IgD-negative memory B cell (primary cell): Measurements from ENCODE around the gene KRT36. TPM values are rescaled to one million over a fixed set of nuclear protein-coding genes. Genes with fewer than 3 reads are reported as not detected.
A peak's percentile ranks its signal among the peaks of the same experiment; 100 is the strongest.

Source experiments
- H3K27ac Mint-ChIP-seq, 3 donors: one replicate each; pipeline ENCODE4 v1.8.0; 2020 to 2022; ENCODE audit warnings: mild to moderate bottlenecking in 3 of 3, mixed read lengths in 3 of 3, moderate library complexity in 1 of 3
- H3K27me3 Mint-ChIP-seq: one replicate; pipeline ENCODE4 v1.8.0; 2021; ENCODE audit warnings: mixed read lengths
- H3K36me3 Mint-ChIP-seq: one replicate; pipeline ENCODE4 v1.8.0; 2020; ENCODE audit warnings: mild to moderate bottlenecking, mixed read lengths
- H3K4me1 Mint-ChIP-seq, 3 donors: one replicate each; pipeline ENCODE4 v1.8.0; 2020 to 2022; ENCODE audit warnings: mixed read lengths in 3 of 3, mild to moderate bottlenecking in 1 of 3
- H3K4me3 Mint-ChIP-seq, 4 donors: one replicate each; pipeline ENCODE4 v1.8.0; 2020 to 2022; ENCODE audit warnings: mild to moderate bottlenecking in 4 of 4, mixed read lengths in 4 of 4, moderate library complexity in 3 of 4
- H3K9me3 Mint-ChIP-seq, 3 donors: one replicate each; pipeline ENCODE4 v1.8.0; 2020 to 2021; ENCODE audit warnings: mixed read lengths in 3 of 3, mild to moderate bottlenecking in 1 of 3
- polyA plus RNA-seq: library from polyadenylated mRNA; unstranded; fragments of 300-500 nt; fragmentation: Illumina TruSeq; gene quantifications from one replicate; pipeline ENCODE4 v1.2.3, GENCODE V29; 2021

KRT36 gene
- polyA plus RNA-seq, 1 donor from 2014 or later, result not detected

DNA sequence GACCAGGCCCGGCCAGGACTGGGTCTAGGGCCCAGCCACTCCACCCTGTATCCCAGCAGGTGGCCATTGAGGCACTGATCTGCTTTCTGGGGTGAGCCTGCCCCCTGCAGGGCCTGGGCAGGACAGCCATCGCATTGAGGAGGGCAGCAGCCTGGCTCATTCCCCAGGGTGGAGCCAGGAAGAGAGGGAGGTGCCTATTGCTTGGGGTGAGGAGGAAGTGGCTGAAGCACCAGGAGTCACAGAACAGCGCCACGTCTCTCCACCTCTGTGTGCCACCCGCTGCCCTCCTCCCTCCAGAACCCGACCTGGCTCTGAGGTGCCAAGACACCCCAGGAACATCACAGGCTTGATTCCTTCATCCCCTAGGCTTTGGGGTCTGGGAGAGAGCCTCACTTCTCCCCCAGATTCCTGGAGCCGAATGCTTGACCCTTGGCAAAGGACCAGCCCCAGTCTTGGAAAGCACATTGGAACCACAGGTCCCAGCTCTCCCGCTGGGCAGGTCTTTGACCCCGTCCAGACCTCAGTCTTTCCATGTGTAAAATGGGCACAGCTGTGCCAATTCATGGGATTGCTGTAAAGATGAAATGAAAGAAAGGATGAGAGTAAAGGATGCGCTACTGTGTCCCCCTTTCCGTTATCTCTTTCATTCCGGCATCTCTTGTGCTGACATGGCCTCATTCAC is 7.2 kb upstream of the KRT36 start:
- no peak overlapping the region for H3K4me3 Mint-ChIP-seq
- H3K27me3 Mint-ChIP-seq, result peaks cover 2% of the 10 kb centered on the region
- peaks cover 0 to 11% (median 4%) of the 10 kb centered on the region in 3 donors for H3K4me1 Mint-ChIP-seq
- no peak overlapping the region for H3K27ac Mint-ChIP-seq
- peaks cover 2% of the 10 kb centered on the region for H3K36me3 Mint-ChIP-seq
- no peaks in the 10 kb centered on the region for H3K9me3 Mint-ChIP-seq

DNA sequence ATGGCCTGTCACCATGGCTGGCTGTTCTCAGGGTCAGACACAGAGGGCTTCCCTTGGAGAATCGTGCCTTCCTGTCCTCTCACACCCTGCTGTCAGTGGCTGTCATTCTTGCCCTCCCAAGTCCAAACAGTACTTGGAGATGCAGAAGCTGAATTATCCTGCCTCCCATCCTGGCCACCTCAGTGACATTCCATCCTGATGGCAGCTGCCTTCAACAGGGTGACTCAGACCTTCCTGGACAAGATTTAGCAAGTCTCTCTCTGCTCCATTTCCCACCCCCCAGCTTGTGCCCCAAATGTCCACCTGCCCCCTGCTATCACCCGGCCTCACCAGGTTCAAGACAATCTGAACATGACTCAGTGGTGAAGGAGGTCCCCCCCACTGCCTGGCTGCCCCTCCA is 4.8 kb upstream of the KRT36 start:
- Mint-ChIP-seq H3K27me3 (no peaks in the 10 kb centered on the region), H3K4me1 (peaks cover 0 to 19% (median 4%) of the 10 kb centered on the region in 3 donors), H3K4me3 (no peak overlapping the region), H3K9me3 (no peaks in the 10 kb centered on the region), H3K36me3 (peaks cover 2% of the 10 kb centered on the region), H3K27ac (peak overlapping the region in 1 of 3 donors; percentile 16)

- no peak overlapping the region for H3K4me3 Mint-ChIP-seq
- H3K27me3 Mint-ChIP-seq, result no peaks in the 10 kb centered on the region
- no peaks in the 10 kb centered on the region for H3K9me3 Mint-ChIP-seq
- no peak overlapping the region for H3K27ac Mint-ChIP-seq
- peaks cover 0 to 14% (median 0%) of the 10 kb centered on the region in 3 donors for H3K4me1 Mint-ChIP-seq
- H3K36me3 Mint-ChIP-seq, result peaks cover 2% of the 10 kb centered on the region
These were observed 3.1 kb upstream of the KRT36 start for GRCh38 chr17:41492771-41493170.

DNA sequence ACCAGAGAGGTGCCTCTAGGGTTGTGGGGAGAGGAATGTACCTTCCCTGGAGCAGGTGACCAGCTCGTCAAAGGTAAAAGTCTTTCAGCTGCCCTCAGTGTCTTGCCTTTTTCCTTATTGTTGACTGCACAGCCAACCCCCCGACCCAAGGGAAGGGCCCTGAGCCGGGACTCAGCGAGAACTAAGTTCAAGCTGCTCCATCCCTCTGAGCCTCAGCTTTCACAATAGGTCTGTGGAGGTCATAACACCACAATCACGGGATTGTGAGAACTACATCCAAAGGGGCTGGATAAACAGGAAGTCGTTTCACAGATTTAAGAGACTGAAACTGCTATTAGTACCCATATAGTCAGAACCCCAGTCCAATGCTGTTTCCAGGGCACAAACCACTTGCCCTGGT is 2.6 kb upstream of the KRT36 start:
- H3K9me3 Mint-ChIP-seq, result no peaks in the 10 kb centered on the region
- H3K27ac Mint-ChIP-seq, result peak overlapping the region in 1 of 3 donors; percentile 78
- H3K27me3 Mint-ChIP-seq, result no peaks in the 10 kb centered on the region
- peaks cover 0 to 14% (median 0%) of the 10 kb centered on the region in 3 donors for H3K4me1 Mint-ChIP-seq
- H3K36me3 Mint-ChIP-seq, result peaks cover 2% of the 10 kb centered on the region
- no peak overlapping the region for H3K4me3 Mint-ChIP-seq

DNA sequence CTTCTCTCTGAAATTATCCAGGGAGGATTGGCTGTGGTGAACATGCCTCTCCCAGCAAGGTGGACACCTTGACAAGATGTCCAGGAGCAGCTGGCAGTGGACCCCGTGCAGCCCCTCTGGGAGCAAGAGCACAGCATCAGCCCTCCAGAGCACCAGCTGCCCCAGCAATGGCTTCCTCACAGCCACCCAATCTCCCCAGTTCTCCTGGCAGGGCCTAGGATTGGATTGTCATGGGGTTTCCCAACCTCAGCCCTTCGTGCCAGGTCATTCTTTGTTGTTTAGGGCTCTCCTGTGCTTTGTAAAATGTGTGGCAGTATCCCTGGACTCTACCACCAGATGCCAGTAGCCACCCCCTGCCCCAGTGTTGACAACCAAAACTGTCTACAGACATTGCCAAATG is 1.8 kb upstream of the KRT36 start:
- H3K4me3 Mint-ChIP-seq, result no peak overlapping the region
- H3K9me3 Mint-ChIP-seq, result no peaks in the 10 kb centered on the region
- H3K27ac Mint-ChIP-seq, result no peak overlapping the region
- no peaks in the 10 kb centered on the region for H3K27me3 Mint-ChIP-seq
- H3K4me1 Mint-ChIP-seq, result peaks cover 0 to 8% (median 0%) of the 10 kb centered on the region in 3 donors
- H3K36me3 Mint-ChIP-seq, result peaks cover 2% of the 10 kb centered on the region

- Mint-ChIP-seq H3K27ac (no peak overlapping the region), H3K36me3 (peaks cover 2% of the 10 kb centered on the region), H3K4me1 (peaks cover 0 to 8% (median 0%) of the 10 kb centered on the region in 3 donors), H3K27me3 (no peaks in the 10 kb centered on the region), H3K4me3 (peak overlapping the region in 1 of 4 donors; percentile 83), H3K9me3 (no peaks in the 10 kb centered on the region)
These were observed 585 bp upstream of the KRT36 start for GRCh38 chr17:41490000-41490990.

GRCh38 chr17:41486809-41487530 is 2.7 kb downstream of the KRT36 start:
- H3K36me3 Mint-ChIP-seq, result no peaks in the 10 kb centered on the region
- H3K27ac Mint-ChIP-seq, result no peak overlapping the region
- peaks cover 4% of the 10 kb centered on the region for H3K27me3 Mint-ChIP-seq
- H3K4me1 Mint-ChIP-seq, result peaks cover 0 to 8% (median 0%) of the 10 kb centered on the region in 3 donors
- H3K9me3 Mint-ChIP-seq, result no peaks in the 10 kb centered on the region
- H3K4me3 Mint-ChIP-seq, result no peak overlapping the region

GRCh38 chr17:41486316-41486715 is 3.4 kb downstream of the KRT36 start:
- Mint-ChIP-seq H3K27ac (no peak overlapping the region), H3K36me3 (no peaks in the 10 kb centered on the region), H3K9me3 (no peaks in the 10 kb centered on the region)

DNA sequence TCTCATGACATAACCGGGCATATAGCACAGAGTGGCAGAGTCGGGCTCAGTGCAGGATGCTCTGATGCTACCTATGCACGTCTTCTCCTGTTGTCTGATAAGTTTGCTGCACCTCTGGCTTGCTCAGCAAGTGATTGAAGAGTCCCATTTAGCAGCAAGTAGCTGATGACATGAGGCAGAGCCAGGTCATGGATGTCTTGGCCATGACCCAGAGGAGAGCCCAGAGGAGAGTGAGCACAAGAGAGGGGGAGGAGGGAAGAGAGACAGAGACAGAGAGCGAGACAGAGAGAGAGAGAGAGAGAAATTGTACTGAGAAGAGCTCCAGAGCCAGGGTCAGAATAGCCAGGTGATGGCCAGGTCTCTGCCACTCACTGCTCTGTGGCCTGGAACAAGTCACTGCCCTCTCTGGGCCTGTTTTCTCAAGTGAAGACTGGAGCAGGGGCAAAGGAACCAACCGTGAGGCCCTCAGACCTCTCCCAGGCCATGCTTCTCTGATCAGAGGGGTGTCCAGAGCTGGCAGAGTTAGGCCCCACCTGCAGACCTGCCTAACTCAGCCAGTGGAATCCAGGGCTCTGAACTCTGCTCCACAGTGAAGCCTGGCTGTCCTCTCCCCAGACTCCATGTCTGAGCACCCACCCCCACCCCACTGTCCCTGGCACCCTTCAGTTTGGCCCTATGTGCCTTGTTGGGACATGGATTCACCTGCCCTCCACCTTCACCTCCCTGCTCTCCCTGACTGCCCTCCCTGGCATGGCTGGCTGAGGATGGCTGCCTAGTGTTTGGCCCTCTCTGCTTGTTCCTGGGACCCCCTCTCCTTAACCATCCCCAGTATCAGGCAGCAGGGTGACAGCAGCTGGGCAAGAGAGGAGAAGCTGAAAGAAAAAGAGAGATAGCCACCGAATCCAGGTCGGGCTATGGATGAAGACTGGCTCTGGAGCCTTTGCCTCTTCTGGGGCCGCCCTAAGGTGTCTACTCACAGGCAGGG is 4.5 kb downstream of the KRT36 start:
- no peak overlapping the region for H3K4me3 Mint-ChIP-seq
- H3K27me3 Mint-ChIP-seq, result peaks cover 4% of the 10 kb centered on the region
- peaks cover 0 to 3% (median 0%) of the 10 kb centered on the region in 3 donors for H3K4me1 Mint-ChIP-seq
- H3K36me3 Mint-ChIP-seq, result no peaks in the 10 kb centered on the region
- no peaks in the 10 kb centered on the region for H3K9me3 Mint-ChIP-seq
- H3K27ac Mint-ChIP-seq, result peak overlapping the region in 1 of 3 donors; percentile 47

More at GRCh38 chr17:41486316-41486715, 3.4 kb downstream of the KRT36 start:
- Mint-ChIP-seq H3K4me1 (peaks cover 0 to 8% (median 0%) of the 10 kb centered on the region in 3 donors), H3K4me3 (no peak overlapping the region), H3K27me3 (peaks cover 4% of the 10 kb centered on the region)

DNA sequence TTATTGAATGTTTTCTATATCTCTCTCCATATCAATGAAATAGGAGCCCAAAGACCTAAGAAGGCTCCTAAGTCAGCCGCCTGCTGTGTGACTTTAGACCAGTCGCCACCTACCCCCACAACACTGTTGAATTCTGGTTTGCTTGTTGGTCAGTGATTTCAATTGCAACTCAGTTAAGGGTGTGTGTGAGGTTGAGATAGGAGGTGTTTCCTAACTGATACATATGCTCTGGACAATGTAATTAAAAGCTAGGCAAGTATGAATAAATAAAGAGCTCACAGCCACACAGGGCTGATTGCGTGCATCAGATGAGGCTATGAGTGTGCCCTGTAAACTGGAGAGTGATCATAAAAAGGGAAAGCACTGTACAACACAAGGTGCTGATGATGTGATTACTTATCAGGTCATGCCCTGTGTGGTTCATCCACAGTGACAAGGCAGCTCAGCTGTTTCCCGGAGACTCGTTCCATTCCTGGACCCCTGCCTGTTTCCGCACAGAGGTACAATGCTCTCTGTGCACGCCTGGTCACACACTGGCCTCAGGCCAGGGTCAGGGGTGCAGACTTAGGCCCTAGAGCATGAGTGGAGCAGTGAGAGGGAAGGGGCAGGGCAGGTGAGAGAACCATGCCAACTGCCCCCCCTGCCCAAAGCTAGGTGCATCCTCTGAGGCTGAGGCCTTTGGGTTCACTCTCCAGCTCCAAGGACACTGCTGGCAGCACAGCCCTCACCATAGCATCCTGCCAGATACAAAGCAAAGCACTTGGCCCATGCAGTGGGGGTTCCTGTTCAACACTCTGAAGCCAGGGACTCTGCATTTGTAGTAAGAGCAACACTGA is 5.5 kb downstream of the KRT36 start:
- peaks cover 0 to 3% (median 0%) of the 10 kb centered on the region in 3 donors for H3K4me1 Mint-ChIP-seq
- peak overlapping the region in 1 of 3 donors; percentile 47 for H3K27ac Mint-ChIP-seq
- H3K27me3 Mint-ChIP-seq, result peaks cover 4% of the 10 kb centered on the region
- H3K9me3 Mint-ChIP-seq, result no peaks in the 10 kb centered on the region
- H3K4me3 Mint-ChIP-seq, result no peak overlapping the region
- no peaks in the 10 kb centered on the region for H3K36me3 Mint-ChIP-seq

DNA sequence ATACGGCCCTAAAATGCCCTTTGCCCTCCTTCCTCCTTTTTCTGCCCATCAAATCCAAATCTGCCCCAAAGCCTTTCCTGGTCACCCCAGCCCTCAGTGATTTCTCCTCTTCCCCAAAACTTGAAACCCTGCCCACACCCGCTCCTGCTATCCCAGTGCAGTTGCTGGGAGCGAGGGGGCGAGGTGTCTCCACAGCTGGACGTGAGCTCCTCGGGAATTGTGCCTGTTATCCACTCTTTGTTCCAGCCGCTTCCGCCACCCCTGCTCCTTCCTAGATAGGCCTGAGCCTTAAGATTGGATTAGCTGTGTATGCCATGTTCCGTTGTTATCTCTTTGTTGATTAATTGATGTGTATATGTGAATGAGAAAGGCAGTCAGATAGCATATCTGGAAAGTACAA is 6.2 kb downstream of the KRT36 start:
- H3K27me3 Mint-ChIP-seq, result peaks cover 4% of the 10 kb centered on the region
- no peak overlapping the region for H3K4me3 Mint-ChIP-seq
- no peaks in the 10 kb centered on the region for H3K36me3 Mint-ChIP-seq
- H3K4me1 Mint-ChIP-seq, result peaks cover 0 to 3% (median 0%) of the 10 kb centered on the region in 3 donors
- no peaks in the 10 kb centered on the region for H3K9me3 Mint-ChIP-seq
- H3K27ac Mint-ChIP-seq, result no peak overlapping the region

GRCh38 chr17:41481036-41481435 is 8.7 kb downstream of the KRT36 start, which contains the start of gene KRT35:
Gene KRT35 (minus strand): TSS chr17:41481151. CDS start chr17:41481097, 54 bp downstream.
- no peaks in the 10 kb centered on the region for H3K36me3 Mint-ChIP-seq
- no peak within 1 kb of the TSS for H3K4me3 Mint-ChIP-seq
- peaks cover 0 to 3% (median 0%) of the 10 kb centered on the region in 3 donors for H3K4me1 Mint-ChIP-seq
- H3K27me3 Mint-ChIP-seq, result peaks cover 4% of the 10 kb centered on the region
- no peak within 1 kb of the TSS for H3K27ac Mint-ChIP-seq
- H3K9me3 Mint-ChIP-seq, result no peaks in the 10 kb centered on the region

- Mint-ChIP-seq H3K9me3 (no peaks in the 10 kb centered on the region), H3K36me3 (no peaks in the 10 kb centered on the region), H3K27me3 (peaks cover 4% of the 10 kb centered on the region), H3K4me3 (no peak overlapping the region), H3K4me1 (peaks cover 0 to 3% (median 0%) of the 10 kb centered on the region in 3 donors), H3K27ac (no peak overlapping the region)
These were observed 9.1 kb downstream of the KRT36 start for GRCh38 chr17:41480581-41480980.
